Spleen (tissue), 11 donors: Measurements from ENCODE around the gene STAC3. TPM values are rescaled to one million over a fixed set of nuclear protein-coding genes. Genes with fewer than 3 reads are reported as not detected.

Experiments
- DNase-seq: peaks from one replicate; pipeline ENCODE4 v3.0.0-alpha.2; 2020
- H3K27ac ChIP-seq, 8 donors: fragments of 200-600 bp; sonication (generic) in 7 of 8; 1 replicate in 4 of 8; 2 replicates in 4 of 8; pipeline versions ENCODE4 v1.5.0 to v1.8.0; 2016 to 2021; ENCODE audit warnings: inconsistent platforms in 4 of 8, mild to moderate bottlenecking in 4 of 8, moderate library complexity in 1 of 8
- H3K27me3 ChIP-seq, 7 donors: fragments of 200-600 bp; sonication (generic) in 6 of 7; replicated peaks in 1 of 7; 1 replicate in 4 of 7; 2 replicates in 3 of 7; pipeline versions ENCODE4 v1.5.0 to v1.8.0; 2016 to 2021; ENCODE audit warnings: inconsistent platforms in 3 of 7, mild to moderate bottlenecking in 1 of 7
- H3K36me3 ChIP-seq, 6 donors: fragments of 200-600 bp; sonication (generic) in 5 of 6; 1 replicate in 4 of 6; 2 replicates in 2 of 6; pipeline versions ENCODE4 v1.5.0 to v1.8.0; 2016 to 2021; ENCODE audit warnings: inconsistent platforms in 2 of 6
- H3K4me1 ChIP-seq, 6 donors: fragments of 200-600 bp; sonication (generic) in 5 of 6; 1 replicate in 3 of 6; 2 replicates in 3 of 6; pipeline versions ENCODE4 v1.5.0 to v1.8.0; 2016 to 2021; ENCODE audit warnings: inconsistent platforms in 3 of 6
- H3K4me3 ChIP-seq, 8 donors: fragments of 200-600 bp; sonication (generic) in 7 of 8; 1 replicate in 4 of 8; 2 replicates in 4 of 8; pipeline versions ENCODE4 v1.5.0 to v1.8.0; 2016 to 2021; ENCODE audit warnings: inconsistent platforms in 4 of 8, mild to moderate bottlenecking in 4 of 8, moderate library complexity in 2 of 8
- H3K9me3 ChIP-seq, 8 donors: fragments of 200-600 bp; sonication (generic) in 7 of 8; 1 replicate in 4 of 8; 2 replicates in 4 of 8; pipeline versions ENCODE4 v1.5.0 to v1.8.0; 2016 to 2021; ENCODE audit warnings: inconsistent platforms in 4 of 8
- POLR2A ChIP-seq, 3 donors: fragments of 450-650 bp; IDR thresholded peaks; one replicate each; pipeline ENCODE4 v1.5.1; 2017; ENCODE audit warnings: antibody characterized with exemption in 3 of 3, mild to moderate bottlenecking in 1 of 3
- POLR2AphosphoS5 ChIP-seq, 3 donors: sonication (generic); formaldehyde crosslinking; IDR thresholded peaks; one replicate each; pipeline ENCODE4 v1.5.1; 2017; ENCODE audit warnings: antibody characterized with exemption in 3 of 3
- WGBS, 5 donors: extraction: QIAGEN DNeasy Blood & Tissue Kit in 3 of 5; methylation state at CpG; one replicate each; pipeline versions ENCODE4 v1.1.5 to v1.1.7; 2013 to 2018; 5-methylcytosine and 5-hydroxymethylcytosine counted together
- intact Hi-C: fragments of 100-400 bp; cut with DNase I; formaldehyde crosslinking; loops from one replicate; pipeline ENCODE4 v1.15.0; 2023; ENCODE audit warnings: low total_unique reads
- microRNA-seq, 3 donors: library from miRNA; unstranded; fragments of <30 nt; microRNA quantifications; one replicate each; pipeline versions ENCODE4 to v1.1.0, GENCODE V29; 2019 to 2020
- polyA plus RNA-seq, 3 donors: library from polyadenylated mRNA; stranded (reverse); fragments of 200-250 nt; gene quantifications; one replicate each; pipeline ENCODE4 v1.2.1, GENCODE V29; 2013
- small RNA-seq, 4 donors: library from RNA; depleted of rRNA; stranded (forward); fragments of <200 nt; gene quantifications; one replicate each; pipeline ENCODE3, GENCODE V24; 2016
- total RNA-seq, 7 donors: library from RNA; depleted of rRNA in 3 of 7; stranded (reverse); fragments of >200 nt in 3 of 7; fragmentation: NEBNext Ultra II Directional in 4 of 7; extraction: Animal tissue kit (Norgen Biotek cat#: 25700) in 4 of 7; gene quantifications; one replicate each; pipeline versions ENCODE4 v1.1.0 to v1.2.1, GENCODE V29; 2016 to 2021
- TF ChIP-seq, protein P1 (sequence below), 11 experiments: fragments of 200-600 bp in 7 of 11; fragments of 450-650 bp in 4 of 11; sonication (generic) in 4 of 11; IDR thresholded peaks in 8 of 11; conservative IDR thresholded peaks in 3 of 11; 1 replicate in 7 of 11; 2 replicates in 4 of 11; pipeline versions ENCODE4 v1.4.0 to v1.8.0; 2016 to 2021; ENCODE audit warnings: antibody characterized with exemption in 11 of 11, inconsistent platforms in 4 of 11, mild to moderate bottlenecking in 1 of 11
- donor health status: healthy with polysubstance abuse.
- donor health status: DM: no; HTN: no; CAD: no; lungs with moderate emphysema.
- donor health status: DM: no; HTN: no; CAD: no.
- donor health status: Bipolar disorder and iron deficiency.
- donor health status: healthy.
- donor health status: DM: no; HTN: no; CAD: no.
- donor health status: DM: yes; HTN: yes; CAD: no.

Gene STAC3
- total and polyA plus RNA-seq, 10 donors, result 3.4 to 16.4 (median 8.6) TPM

DNA sequence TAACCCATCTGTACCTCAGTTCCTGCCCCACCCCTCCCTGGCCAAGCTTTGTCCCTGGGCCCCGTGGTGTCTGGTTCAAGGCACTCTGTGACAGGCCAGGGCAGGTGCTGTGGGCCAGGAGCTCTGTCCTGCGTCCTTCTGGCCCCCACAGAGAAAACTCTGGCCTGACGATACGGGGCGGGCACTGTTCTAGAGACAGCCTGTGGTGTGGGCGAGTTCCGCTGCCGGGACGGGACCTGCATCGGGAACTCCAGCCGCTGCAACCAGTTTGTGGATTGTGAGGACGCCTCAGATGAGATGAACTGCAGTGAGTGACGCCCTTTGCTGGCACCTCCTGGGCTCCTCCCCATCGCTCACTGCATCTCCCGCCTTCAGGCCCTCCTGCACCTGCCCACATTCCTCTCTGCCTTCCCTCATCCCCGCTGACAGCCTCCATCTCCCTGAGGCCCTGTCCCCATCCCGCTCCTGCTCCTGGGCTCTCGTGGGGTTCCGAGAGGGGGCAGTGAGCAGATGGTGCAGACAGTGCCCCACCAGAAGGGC, 57.2 kb downstream of the STAC3 start:
- DNase-seq, result no peak

More for the DNA sequence above, 57.2 kb downstream of the STAC3 start:
- Histone ChIP-seq H3K4me1 (no peaks in the 10 kb centered on the region), H3K36me3 (peaks cover 0 to 100% (median 40%) of the 10 kb centered on the region in 6 donors), H3K27ac (no peak overlapping the region), H3K27me3 (no peaks in the 10 kb centered on the region), H3K4me3 (no peak overlapping the region), H3K9me3 (no peaks in the 10 kb centered on the region)
- intact Hi-C loops, result no loop called here
- TF ChIP-seq, protein P1, sequence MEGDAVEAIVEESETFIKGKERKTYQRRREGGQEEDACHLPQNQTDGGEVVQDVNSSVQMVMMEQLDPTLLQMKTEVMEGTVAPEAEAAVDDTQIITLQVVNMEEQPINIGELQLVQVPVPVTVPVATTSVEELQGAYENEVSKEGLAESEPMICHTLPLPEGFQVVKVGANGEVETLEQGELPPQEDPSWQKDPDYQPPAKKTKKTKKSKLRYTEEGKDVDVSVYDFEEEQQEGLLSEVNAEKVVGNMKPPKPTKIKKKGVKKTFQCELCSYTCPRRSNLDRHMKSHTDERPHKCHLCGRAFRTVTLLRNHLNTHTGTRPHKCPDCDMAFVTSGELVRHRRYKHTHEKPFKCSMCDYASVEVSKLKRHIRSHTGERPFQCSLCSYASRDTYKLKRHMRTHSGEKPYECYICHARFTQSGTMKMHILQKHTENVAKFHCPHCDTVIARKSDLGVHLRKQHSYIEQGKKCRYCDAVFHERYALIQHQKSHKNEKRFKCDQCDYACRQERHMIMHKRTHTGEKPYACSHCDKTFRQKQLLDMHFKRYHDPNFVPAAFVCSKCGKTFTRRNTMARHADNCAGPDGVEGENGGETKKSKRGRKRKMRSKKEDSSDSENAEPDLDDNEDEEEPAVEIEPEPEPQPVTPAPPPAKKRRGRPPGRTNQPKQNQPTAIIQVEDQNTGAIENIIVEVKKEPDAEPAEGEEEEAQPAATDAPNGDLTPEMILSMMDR (IDR thresholded peaks at IDR 0.05 in 8 of 11, conservative IDR thresholded peaks at IDR 0.05 in 3 of 11), result no peak
- TF ChIP-seq POLR2A (IDR thresholded peaks at IDR 0.05), result no peak
- TF ChIP-seq POLR2AphosphoS5 (IDR thresholded peaks at IDR 0.05), result no peak
- 81 to 90% (median 85%) methylated on average over 17 to 19 of the region's 19 CpGs for WGBS, 5 donors

Small RNA genes within 50 kb of the gene (microRNA-seq; reads per million reads assigned to microRNA genes)
- 1.4 to 6.5 (median 2.3) reads per million in 3 donors for gene MIR1228

Small RNA genes within 50 kb of the gene (small RNA-seq; reads per million reads assigned to genes)
- 1.2 to 2.5 (median 1.6) reads per million in 4 donors for gene MIR1228

Other genes with a start within 250 kb of the STAC3 start
- gene ZBTB39, start 244.6 kb downstream of the STAC3 start, total RNA-seq, result 10 to 100 TPM in 6 of 7 donors, 1 to 10 TPM in 1; 8.7 to 15.7 (median 11.9) TPM
- gene ZBTB39, start 244.6 kb downstream of the STAC3 start, polyA plus RNA-seq, result 1 to 10 TPM; 1.7 to 3.3 (median 2.0) TPM
- gene TAC3, start 234.7 kb downstream of the STAC3 start, total RNA-seq, result not detected
- gene TAC3, start 234.7 kb downstream of the STAC3 start, polyA plus RNA-seq, result under 1 TPM in 2 of 3 donors, not detected in 1; 0.11 to 0.20 TPM
- 1 to 10 TPM in 1 of 7 donors, under 1 TPM in 5, not detected in 1; 0.14 to 1.4 (median 0.48) TPM for gene MYO1A, start 201.1 kb downstream of the STAC3 start, total RNA-seq
- under 1 TPM; 0.12 to 0.22 (median 0.20) TPM for gene MYO1A, start 201.1 kb downstream of the STAC3 start, polyA plus RNA-seq
- 10 to 100 TPM; 13.3 to 17.1 (median 15.3) TPM for gene NEMP1, start 172.4 kb downstream of the STAC3 start, total RNA-seq
- 1 to 10 TPM; 4.5 to 5.1 (median 4.7) TPM for gene NEMP1, start 172.4 kb downstream of the STAC3 start, polyA plus RNA-seq
- gene NAB2, start 162.1 kb downstream of the STAC3 start, total RNA-seq, result 10 to 100 TPM; 14.8 to 25.0 (median 18.2) TPM
- 10 to 100 TPM in 2 of 3 donors, 1 to 10 TPM in 1; 9.0 to 19.1 (median 13.2) TPM for gene NAB2, start 162.1 kb downstream of the STAC3 start, polyA plus RNA-seq
- gene STAT6, start 139.8 kb downstream of the STAC3 start, total RNA-seq, result 100 to 1,000 TPM; 196 to 336 (median 280) TPM
- gene STAT6, start 139.8 kb downstream of the STAC3 start, polyA plus RNA-seq, result 100 to 1,000 TPM; 140 to 312 (median 241) TPM
- 100 to 1,000 TPM; 103 to 216 (median 181) TPM for gene LRP1, start 122.7 kb downstream of the STAC3 start, total RNA-seq
- gene LRP1, start 122.7 kb downstream of the STAC3 start, polyA plus RNA-seq, result 10 to 100 TPM in 2 of 3 donors, 1 to 10 TPM in 1; 8.9 to 24.0 (median 13.0) TPM
- gene LRP1-AS, start 103.6 kb downstream of the STAC3 start, total RNA-seq, result not detected
- gene LRP1-AS, start 103.6 kb downstream of the STAC3 start, polyA plus RNA-seq, result not detected
- under 1 TPM in 3 of 7 donors, not detected in 4; 0.28 to 0.60 (median 0.54) TPM for gene NXPH4, start 34.4 kb downstream of the STAC3 start, total RNA-seq
- under 1 TPM; 0.11 to 0.19 (median 0.15) TPM for gene NXPH4, start 34.4 kb downstream of the STAC3 start, polyA plus RNA-seq
- 10 to 100 TPM; 52.2 to 86.6 (median 63.8) TPM for gene SHMT2, start 21.5 kb downstream of the STAC3 start, total RNA-seq
- gene SHMT2, start 21.5 kb downstream of the STAC3 start, polyA plus RNA-seq, result 10 to 100 TPM; 47.3 to 72.7 (median 57.8) TPM
- 10 to 100 TPM; 46.1 to 90.8 (median 61.2) TPM for gene R3HDM2, start 179.9 kb upstream of the STAC3 start, total RNA-seq
- gene R3HDM2, start 179.9 kb upstream of the STAC3 start, polyA plus RNA-seq, result 10 to 100 TPM; 11.3 to 16.9 (median 13.2) TPM
- gene INHBC, start 183.6 kb upstream of the STAC3 start, total RNA-seq, result under 1 TPM in 1 of 7 donors, not detected in 6; 0.19 TPM
- gene INHBC, start 183.6 kb upstream of the STAC3 start, polyA plus RNA-seq, result not detected
- gene INHBE, start 204.1 kb upstream of the STAC3 start, total RNA-seq, result not detected
- under 1 TPM in 1 of 3 donors, not detected in 2; 0.02 TPM for gene INHBE, start 204.1 kb upstream of the STAC3 start, polyA plus RNA-seq
- gene GLI1, start 208.6 kb upstream of the STAC3 start, total RNA-seq, result 1 to 10 TPM in 4 of 7 donors, under 1 TPM in 3; 0.46 to 3.6 (median 1.1) TPM
- gene GLI1, start 208.6 kb upstream of the STAC3 start, polyA plus RNA-seq, result 1 to 10 TPM in 1 of 3 donors, under 1 TPM in 2; 0.63 to 1.2 (median 0.77) TPM
- 100 to 1,000 TPM; 148 to 328 (median 226) TPM for gene ARHGAP9, start 228.7 kb upstream of the STAC3 start, total RNA-seq
- gene ARHGAP9, start 228.7 kb upstream of the STAC3 start, polyA plus RNA-seq, result 100 to 1,000 TPM; 190 to 400 (median 251) TPM
- gene MARS1, start 236.9 kb upstream of the STAC3 start, total RNA-seq, result 100 to 1,000 TPM in 4 of 7 donors, 10 to 100 TPM in 3; 72.4 to 186 (median 146) TPM
- gene MARS1, start 236.9 kb upstream of the STAC3 start, polyA plus RNA-seq, result 100 to 1,000 TPM in 1 of 3 donors, 10 to 100 TPM in 2; 67.4 to 104 (median 89.2) TPM